Endometrium (tissue), 2 donors: ENCODE results near the gene KRT80.

Experiments
- FAIRE-seq: peaks from 2 replicates; lab custom pipeline; 2012; peaks lifted over from hg19 to GRCh38; lab: Jason Lieb, UNC
- donor health status: control.
- donor health status: control.

KRT80 gene

DNA sequence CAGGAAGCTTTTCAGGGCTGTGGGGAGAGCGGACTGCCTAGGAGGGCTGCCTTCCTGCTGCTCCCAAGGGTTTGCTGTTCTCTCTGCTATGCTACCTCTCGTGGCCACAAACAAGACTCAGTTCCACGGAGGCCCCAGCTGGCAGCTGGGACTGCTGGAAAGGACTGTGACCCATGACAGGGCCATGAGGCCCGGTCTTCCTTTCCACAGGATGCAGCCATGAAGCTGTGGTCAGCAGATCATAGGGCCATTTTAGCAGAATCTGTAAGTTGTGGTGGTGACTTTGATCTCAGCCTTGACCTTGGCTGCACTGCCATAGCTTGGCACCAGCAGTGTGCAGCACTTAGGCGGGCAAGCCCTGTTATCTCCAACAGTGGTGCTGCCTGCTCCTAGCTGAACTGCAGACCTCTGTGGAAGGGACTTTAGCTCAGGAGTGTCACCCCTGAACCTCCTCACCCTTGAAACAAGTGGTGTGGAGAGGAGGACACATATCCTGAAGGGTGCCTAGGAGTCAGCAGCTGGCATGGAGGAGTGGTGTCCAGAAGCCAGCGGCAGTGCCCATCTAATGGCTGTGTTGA lies 12.3 kb downstream of the KRT80 start:
- FAIRE-seq: no peak

DNA sequence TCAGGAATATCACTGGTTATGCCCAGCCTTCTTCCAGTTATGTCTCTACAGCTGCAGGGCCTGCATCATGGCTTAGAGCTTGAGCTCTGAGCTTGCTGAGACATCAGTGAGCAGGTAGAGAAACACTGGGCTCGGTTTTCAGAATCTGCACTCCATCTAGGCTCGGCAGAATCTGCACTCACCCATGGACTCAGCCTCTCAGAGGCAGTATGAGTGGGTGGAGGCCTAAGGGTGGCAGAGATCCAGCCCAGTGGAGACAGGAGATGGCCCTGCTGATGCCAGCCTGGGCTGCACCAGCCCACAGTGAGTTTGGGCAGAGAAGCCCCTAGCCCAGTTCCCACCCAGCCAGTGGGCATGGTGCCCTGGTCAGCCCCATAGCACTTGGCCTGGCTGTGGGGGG lies 12.8 kb downstream of the KRT80 start:
- no peak for FAIRE-seq

DNA sequence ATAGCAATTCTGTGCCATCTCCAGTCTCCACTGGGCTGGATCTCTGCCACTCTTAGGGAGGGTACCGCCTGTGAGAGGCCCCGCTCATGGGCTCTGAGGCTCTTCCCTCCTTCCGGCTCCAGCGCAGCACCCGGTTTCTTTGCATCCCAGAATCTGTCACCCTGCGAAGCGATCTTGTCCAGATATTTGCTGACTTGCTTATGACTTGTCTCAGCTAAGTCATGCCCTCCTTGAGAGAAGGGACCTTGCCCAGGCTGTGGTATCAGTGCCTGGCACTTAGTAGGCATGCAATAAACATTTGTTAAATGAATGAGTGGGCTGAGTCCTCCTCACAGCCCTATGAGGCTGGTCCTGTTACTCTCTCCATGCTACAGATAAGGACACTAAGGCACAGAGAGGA lies 13.4 kb downstream of the KRT80 start:
- no peak for FAIRE-seq

DNA sequence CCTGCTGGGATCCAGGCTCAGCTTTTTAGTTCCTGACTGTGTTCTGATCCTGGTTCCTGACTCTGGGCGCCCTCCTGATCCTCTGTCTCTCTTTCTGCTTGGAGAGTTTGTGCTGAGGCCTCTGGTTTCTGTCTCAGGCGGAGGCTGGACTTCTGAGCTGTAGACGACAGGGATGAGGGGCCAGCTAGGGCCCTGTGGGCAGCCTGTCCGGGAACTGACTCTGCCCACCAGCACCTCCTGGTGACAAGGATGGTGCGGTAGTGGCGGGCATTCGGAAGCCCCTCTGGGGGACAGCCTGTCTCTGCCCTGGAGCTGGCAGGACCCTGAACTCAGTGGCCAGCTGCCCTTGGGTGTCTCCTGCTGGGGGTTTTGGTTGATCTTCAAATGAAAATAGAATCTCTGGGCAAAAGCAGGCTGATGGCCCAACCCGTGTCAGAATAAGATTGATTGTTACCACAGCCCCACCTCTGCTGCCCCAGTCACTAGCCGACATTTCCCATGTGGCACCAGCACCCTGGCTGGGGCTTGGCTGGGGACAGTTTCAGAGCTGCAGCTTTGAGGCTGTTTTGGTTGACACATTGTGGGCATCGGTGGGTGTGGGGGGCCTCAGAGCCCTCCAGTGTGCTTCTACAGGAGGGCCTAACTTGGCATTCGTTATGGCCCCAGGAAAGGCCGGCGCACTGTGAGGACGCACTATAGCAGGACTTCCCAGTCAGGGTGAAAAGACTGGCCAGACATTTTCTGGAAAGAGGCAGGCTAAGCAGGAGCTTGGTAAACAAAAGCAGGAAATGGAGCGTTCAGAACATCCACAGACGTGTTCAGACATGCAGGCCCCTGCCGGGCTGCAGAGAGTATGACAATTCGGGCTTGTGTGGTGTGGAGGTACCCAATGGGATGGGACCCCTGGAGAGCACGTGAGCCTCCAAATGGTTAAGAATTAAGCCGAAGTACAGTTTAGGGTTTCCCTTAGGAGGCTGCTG lies 16.2 kb downstream of the KRT80 start:
- FAIRE-seq: no peak

DNA sequence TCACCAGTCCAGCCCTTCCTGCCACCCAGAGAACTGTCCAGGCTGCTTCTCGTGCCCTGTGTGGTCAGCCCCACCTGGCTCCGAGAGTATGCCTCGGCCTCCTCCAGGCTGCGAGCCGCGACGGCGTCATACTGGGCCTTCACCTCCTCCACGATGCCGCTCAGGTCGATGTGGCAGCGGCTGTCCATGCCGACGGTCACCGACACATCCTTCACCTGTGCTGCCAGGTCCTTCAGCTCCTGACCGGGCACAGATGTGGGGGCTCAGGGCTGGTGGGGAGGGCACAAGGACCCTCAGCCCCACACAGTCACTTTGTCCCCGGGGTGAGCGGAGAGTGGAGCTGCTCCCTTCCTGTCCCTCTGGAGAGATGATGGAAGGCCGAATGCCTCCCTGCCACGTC lies 18.3 kb downstream of the KRT80 start:
- no peak for FAIRE-seq

DNA sequence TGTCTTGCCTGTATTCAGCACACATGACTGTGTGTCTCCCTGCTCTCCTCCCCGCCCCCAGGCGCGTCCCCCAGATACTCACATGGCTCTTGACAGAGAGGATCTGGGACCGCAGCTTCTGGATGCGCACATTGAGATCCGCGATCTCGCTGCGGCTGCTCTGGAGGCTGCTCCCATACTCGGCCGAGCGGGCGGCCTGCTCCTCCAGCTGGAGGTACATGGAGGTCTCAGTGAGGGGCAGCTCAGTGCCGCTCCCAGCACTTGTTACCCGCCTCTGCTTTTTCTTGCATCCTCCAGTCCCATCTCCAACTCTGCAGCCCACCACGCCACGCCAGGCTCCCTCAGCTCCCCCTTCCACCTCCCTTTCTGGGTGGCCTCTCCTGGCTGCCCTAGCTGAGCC lies 18.9 kb downstream of the KRT80 start:
- FAIRE-seq: no peak

DNA sequence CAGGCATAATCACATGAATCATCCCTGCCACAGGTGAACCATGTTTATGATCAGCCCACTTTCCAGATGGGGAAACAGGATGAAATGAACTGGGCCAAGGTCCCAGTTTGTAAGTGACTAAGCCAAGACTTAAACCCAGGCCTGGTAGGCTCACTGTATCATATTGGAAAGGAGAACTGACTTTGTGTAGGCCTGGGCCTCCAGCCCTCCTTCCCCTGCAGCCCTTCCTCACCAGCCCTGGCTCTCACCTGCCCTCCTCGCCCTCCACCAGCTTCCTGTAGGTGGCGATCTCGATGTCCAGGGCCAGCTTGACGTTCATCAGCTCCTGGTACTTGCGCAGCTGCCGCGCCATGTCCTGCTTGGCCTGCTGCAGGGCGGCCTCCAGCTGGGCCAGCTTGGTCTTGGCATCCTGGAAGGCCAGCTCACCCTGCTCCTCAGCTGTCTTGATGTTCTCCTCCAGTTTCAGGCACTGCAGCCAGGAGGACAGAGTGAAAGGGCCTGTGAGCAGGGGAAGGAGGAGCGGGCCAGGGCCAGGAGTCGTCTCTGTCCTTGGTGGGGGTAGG lies 19.8 kb downstream of the KRT80 start:
- FAIRE-seq: no peak

DNA sequence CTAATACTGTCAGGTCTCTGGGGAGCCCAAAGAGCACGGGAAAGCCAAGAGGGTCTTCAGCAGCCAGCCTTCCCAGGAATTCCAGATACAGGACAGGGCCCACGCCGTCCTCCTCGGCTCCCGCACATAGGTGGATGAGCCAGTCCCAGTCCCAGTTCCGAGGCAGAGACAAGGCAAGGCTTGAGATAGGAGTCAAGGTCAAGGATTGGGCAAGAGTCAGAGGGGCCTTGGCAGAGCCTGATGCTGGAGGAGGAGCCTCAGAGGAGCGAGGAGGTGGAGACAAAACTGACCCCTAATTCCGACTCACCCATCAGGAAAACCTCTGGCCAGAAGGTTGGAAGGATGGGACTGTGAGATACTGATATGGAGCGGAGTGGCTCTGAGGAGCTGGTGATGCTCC lies 21.0 kb downstream of the KRT80 start:
- FAIRE-seq: no peak

DNA sequence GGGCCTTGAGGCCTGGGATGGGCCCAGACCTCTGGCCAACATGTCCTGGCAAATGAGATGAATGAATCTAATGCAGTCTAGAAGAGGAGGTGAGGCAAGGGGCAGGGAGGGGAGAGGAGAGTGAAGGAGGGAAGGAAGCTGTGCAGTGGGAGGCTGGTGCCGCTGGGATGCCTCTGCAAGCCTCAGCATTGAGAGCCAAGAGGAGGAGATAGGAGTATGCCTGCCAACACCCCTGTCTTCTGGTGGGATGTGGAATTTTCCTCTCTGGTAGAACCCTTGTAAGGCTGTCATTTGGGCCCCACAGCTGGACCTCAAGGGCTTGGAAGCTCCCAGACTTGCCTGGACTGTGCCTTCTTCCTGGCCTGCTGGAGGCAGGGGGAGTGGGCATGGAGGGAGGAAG lies 21.9 kb downstream of the KRT80 start:
- FAIRE-seq: no peak

DNA sequence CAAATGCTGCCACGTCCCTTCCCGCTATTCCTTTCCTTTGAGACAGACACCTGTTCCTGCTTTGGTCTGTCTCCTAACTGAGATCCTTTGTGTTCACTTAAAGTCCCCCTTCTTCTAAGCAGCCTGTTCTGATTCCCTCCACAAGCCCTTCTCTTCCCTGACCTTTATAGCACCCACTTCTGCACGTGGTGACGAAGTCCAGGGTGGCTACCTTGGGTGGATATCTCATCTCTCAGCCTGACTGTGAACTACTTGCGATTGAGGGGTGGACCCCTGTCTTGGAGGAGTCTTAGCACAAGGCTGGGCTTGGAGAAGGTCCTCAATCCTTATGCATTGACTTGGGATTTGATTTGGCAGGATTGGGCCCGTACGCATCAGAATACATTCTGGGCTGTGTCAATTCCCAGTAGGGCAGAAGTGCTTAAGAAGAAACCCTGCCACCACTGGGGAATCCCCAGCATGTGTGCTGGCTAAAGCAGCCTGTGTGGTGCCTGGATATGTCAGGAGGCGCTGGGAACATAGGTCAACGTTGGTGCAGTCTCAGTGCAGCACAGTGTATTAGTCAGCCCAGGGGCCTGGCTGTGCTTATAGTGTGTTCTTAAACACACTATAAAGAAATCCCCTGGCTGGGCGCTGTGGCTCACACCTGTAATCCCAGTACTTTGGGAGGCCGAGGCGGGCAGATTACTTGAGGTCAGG lies 23.6 kb downstream of the KRT80 start:
- no peak for FAIRE-seq

DNA sequence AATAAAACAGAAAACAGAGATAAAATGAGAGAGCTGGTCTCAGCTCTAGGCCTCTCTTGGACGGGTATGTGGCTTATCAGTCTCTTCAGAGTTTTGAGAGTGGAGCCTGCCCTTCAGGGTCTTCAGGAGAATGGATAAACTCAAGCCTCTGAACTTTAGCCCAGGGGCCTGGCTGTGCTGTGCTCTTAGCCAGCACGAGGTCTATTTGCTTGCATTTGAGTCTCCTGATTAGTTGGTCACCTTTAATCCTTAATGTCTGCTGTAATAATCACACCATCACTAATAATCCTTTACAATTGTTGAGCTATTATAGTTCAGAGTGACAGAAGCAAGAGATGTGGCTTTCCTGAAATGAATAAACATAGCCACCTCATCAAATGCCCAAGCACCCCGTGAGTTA lies 24.3 kb downstream of the KRT80 start:
- FAIRE-seq: no peak

DNA sequence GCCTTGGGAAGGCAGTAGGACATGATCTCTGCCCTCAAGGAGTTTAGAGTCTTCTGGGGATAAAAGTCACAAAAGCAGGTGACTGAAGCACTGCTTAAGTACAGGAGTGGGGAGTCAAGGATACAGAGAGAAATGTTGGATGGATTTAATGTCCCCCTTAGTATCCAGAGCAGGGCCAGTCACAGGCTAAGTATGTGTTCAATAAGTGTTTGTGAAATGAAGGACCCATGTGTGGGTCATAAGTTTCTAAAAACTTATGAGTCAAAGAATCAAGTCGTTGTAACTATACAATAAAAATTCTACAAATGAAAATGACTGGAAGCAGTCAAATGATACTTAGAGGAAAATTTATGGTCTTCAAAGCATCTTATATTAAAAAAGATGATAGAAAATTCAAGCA lies 25.1 kb downstream of the KRT80 start:
- FAIRE-seq: no peak

DNA sequence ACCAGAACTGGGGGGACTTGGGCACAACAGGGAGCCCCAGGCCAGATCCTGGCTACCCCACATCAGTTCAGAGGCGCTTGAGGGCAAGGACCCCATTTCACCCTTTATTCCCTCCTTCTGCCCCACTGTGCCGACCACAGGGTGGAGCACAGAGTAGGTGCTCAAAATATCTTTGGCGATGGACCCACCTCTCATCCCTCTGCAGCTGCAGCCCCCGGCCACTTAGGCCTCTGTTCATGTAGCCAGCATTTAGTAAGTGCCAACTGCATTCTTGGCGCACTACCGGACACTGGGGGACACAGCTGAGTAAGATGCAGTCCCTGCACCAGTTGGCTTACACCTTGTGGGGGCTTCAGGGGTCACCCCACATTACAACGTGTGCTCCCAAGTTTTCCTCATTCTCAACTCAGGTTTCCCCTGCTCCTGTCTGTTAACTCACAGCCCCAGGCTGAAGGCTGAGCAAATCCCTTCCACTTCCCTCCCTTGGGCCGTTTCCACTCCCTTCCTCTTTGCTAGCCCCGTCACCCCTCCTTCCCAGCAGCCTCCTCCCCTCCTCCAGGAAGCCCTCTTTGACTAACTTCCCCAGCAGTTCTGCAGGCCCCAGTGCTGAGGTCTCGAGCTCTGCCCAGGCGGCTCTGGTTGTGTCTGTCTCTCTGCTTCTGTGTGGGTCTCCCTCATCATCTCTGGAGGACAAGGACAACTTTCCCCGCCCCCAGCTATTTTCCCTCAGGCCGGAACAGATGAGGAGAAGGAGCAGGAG lies 26.5 kb downstream of the KRT80 start:
- no peak for FAIRE-seq

DNA sequence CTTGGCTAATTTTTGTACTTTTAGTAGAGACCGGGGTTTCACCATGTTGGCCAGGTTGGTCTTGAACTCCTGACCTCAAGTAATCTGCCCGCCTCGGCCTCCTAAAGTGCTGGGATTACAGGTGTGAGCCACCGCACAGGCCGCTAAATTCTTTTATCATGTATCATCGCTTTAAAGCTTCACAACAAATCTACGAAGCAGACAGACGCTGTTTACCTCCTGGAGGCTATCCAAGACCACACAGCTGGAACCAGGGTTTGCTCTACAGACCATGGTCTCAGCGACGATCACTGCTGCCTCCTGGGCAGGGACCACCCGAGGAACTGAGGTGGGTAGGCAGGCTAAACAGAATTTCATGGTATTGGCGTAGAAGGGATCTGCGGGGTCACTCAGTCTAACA lies 27.2 kb downstream of the KRT80 start:
- no peak for FAIRE-seq

DNA sequence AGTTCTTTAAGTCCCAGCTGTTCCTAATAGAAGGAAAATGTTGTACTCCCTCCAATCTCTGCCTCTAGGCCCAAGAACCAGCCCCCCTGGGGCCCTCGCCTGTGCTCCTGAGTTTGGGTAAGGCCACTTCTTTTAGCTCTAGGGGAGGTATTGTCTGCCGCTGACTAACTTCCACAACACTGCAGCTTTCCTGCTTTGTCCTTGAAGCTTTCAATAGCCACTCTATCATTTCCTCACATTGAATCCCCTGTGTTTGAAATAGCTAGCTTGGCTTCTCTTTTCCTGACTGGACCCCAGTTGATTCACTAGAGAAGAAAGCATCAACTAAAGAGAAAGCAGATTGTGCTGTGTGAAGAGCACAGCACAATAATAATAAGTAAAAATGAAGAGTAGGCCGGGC lies 28.8 kb downstream of the KRT80 start:
- FAIRE-seq: no peak

DNA sequence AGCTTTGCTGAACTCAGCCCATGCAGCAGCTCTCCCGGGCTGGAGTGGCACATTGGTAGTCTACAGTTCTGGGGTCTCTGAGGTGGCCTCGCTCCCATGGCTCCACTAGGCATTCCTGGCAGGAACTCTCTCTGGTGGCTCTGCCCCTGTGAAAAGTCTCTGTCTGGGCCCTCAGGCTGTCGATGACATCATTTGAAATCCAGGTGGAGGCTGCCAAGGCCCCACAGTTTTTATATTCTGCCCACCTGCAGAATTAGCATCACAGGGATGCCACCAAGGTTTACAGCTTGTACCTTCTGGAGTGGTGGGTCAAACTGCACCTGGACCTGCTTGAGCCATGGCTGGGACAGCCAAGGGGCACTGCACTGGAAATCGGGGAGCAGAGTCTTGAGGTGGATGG lies 31.6 kb downstream of the KRT80 start:
- FAIRE-seq: no peak

DNA sequence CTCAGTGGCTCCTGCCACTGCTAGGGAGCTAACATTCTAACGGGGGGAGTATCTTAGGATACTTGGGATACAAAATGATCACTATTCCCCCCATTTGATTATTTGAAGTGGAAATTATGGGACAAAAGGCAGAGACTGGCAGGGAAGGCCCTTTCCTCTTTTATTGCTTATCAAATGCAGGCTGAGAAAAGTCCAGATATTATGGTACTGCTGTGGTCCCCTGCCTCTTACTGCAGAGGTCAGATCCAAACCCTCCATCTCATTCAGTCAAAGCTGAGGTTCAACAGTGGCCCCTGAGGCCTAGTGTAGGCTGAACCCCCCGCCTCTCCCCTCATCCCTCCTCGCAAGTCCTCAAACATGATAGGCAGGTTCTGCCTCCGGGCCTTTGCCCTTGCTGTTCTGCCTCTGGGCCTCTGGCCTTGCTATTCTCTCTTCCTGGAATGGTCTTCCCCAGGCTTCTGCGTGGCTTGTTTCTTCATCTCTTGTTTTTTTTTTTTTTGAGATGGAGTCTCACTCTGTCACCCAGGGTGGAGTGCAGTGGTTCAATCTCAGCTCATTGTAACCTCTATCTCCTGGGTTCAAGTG lies 34.2 kb downstream of the KRT80 start:
- FAIRE-seq: no peak

DNA sequence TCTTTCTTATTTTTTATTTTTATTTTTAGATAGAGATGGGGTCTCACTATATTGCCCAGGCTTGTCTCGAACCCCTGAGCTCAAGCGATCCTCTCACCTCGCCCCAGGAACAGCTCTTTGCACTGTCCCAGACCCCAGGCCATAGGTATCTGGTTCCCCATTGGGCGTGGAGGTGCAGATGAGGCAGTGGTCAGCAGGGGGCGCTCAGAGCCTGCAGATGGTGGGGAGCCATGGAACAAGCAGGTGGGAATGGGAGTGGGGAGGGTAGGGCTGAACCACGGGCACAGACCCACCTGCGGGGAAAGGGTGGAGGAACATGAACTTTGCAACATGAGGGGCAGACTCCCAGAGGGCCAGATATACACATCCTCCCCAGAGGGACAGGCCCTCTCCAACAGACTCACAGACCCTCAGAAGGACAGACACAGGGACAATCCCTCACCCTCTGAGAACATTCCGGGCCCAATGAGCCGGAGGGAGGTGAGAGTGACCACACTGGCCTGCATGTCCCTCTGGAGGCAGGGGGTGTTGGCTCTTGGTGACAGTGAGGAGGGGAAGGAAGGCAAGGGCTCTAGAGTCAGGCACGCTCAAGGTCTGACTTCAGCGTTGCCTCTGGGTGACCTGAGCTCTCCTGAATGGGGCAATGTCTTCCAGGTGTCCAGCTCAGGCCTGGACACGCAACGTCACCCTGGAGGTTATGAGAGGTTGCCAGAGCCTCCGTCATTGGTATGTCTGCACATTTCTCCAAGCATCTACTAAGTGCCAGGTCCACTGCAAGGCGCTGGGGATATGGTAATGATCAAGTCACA lies 34.9 kb downstream of the KRT80 start:
- no peak for FAIRE-seq

DNA sequence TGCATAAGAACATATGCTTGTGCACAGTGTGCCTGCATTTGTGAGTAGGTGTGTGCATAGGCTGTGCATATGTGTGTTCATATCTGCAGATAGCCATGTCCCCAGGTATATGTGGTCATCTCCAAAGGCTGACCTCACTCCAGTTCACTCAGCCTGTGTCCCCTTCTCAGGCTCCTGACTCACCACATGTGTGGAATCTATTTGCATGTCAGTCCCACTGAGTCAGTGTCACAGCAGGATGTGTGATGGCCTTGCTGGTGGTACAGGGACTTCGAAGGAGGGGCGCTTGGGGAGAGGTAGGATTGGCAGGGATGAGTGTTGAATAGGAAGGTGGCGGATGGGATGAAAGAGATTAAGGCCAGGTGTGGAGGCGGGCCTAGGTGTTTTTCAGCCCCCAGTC lies 35.5 kb downstream of the KRT80 start:
- no peak for FAIRE-seq

DNA sequence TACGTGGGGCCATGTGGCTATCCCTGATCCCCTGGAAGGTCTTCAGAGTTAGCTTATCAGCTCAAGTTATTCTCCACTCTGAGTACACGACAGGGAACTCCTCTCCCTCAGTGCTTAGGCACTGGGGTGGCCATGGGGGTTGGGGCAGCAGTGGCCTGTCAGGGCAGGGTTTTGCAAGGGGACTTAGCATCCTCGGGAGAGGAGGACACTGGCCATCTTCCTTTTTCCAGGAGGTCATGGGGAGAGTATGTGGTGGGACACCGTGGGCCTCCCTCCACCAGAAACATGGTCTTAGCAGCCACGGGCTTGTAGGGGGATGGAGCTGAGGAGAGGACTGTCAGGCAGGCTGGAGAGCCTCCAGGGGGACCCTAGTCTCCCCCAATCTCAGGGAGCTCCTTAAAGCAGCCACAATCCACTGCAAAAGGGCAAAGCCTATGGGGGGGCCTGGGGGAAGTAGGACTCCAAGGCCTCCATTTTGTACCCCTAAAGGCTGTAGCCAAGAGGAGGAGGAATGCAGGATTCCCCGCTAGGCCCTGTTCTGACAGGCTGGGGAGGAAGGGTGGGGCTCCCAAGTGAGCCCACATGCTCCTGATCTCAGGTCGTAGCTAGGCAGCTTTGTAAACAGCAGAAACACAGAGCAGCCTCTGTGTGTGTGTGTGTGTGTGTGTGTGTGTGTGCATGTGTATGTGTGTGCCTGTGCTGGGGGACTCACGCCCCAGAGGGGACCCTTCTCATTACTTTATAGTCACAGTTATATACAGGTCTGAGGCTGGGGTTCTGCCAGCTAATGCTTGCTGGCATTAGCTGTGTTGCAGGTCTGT lies 36.6 kb downstream of the KRT80 start:
- no peak for FAIRE-seq
